Testis (tissue), 3 donors: ENCODE measurements around the gene SPP1. TPM values are rescaled to one million over a fixed set of nuclear protein-coding genes. Genes with fewer than 3 reads are reported as not detected.
"Not testable (repeated sequence)": the region's sequence is repeated elsewhere in the genome, so short reads cannot be mapped to it uniquely, and the experiment has no call there.

Experiments
- DNase-seq: peaks from one replicate; pipeline ENCODE4 v3.0.0-alpha.2; 2019
- H3K27ac ChIP-seq, 2 donors: fragments of 200-600 bp; sonication (generic); one replicate each; pipeline ENCODE4 v1.5.1; 2019
- H3K27me3 ChIP-seq: fragments of 200-600 bp; sonication (generic); one replicate; pipeline ENCODE4 v1.5.1; 2019
- H3K36me3 ChIP-seq: fragments of 200-600 bp; sonication (generic); one replicate; pipeline ENCODE4 v1.5.1; 2017; ENCODE audit warnings: low read depth; ENCODE audit errors: missing control alignments
- H3K4me1 ChIP-seq: fragments of 200-600 bp; sonication (generic); one replicate; pipeline ENCODE4 v1.5.1; 2019
- H3K4me3 ChIP-seq, 2 donors: fragments of 200-600 bp; sonication (generic); one replicate each; pipeline ENCODE4 v1.5.1; 2017 to 2019
- H3K9me3 ChIP-seq: fragments of 200-600 bp; sonication (generic); one replicate; pipeline ENCODE4 v1.5.1; 2017
- CTCF ChIP-seq, 3 experiments: fragments of 450-650 bp in 2 of 3; fragments of 200-600 bp in 1 of 3; sonication (generic) in 1 of 3; IDR thresholded peaks; one replicate each; pipeline ENCODE4 v1.5.1; 2016 to 2019; ENCODE audit warnings: antibody characterized with exemption in 3 of 3, mild to moderate bottlenecking in 2 of 3, moderate library complexity in 1 of 3
- POLR2A ChIP-seq: fragments of 450-650 bp; IDR thresholded peaks from one replicate; pipeline ENCODE4 v1.6.1; 2017; ENCODE audit warnings: antibody characterized with exemption, mild to moderate bottlenecking, moderate library complexity
- WGBS, 2 donors: methylation state at CpG; one replicate each; pipeline ENCODE4 v1.1.5; 2018; 5-methylcytosine and 5-hydroxymethylcytosine counted together
- intact Hi-C: fragments of 100-400 bp; cut with DNase I; formaldehyde crosslinking; loops from one replicate; pipeline ENCODE4 v1.15.1; 2023; ENCODE audit warnings: low total_unique reads
- polyA plus RNA-seq: library from polyadenylated mRNA; stranded (reverse); fragments of 350-450 nt; fragmentation: Illumina TruSeq; extraction: RNeasy Lipid Tissue Mini Kit (QIAGEN cat#74804); gene quantifications from one replicate; pipeline ENCODE4 v1.2.3, GENCODE V29; 2014; ENCODE audit warnings: low read depth, low replicate concordance; ENCODE audit not compliant: insufficient read depth
- total RNA-seq, 2 donors: library from RNA; depleted of rRNA; stranded (reverse); fragments of >200 nt; gene quantifications; one replicate each; pipeline ENCODE4 v1.2.3, GENCODE V29; 2016

SPP1 gene
- total and polyA plus RNA-seq, 3 donors from 2014 or later, result 5.0 to 71.7 (median 30.2) TPM

GRCh38 chr4:88021824-88022223 is 46.3 kb downstream of the SPP1 start:
- H3K9me3 ChIP-seq, result no peaks in the 10 kb centered on the region
- H3K4me3 ChIP-seq, result no peak overlapping the region
- TF ChIP-seq POLR2A (no peak), CTCF (IDR thresholded peaks at IDR 0.05) (no peak)
- no peaks in the 10 kb centered on the region for H3K36me3 ChIP-seq
- peaks cover 4% of the 10 kb centered on the region for H3K4me1 ChIP-seq
- no peak overlapping the region for H3K27ac ChIP-seq
- intact Hi-C loops, result no loop called here
- H3K27me3 ChIP-seq, result no peaks in the 10 kb centered on the region
- DNase-seq, result no peak

- Histone ChIP-seq H3K27ac (no peak overlapping the region), H3K4me1 (peaks cover 4% of the 10 kb centered on the region), H3K4me3 (no peak overlapping the region), H3K9me3 (no peaks in the 10 kb centered on the region), H3K27me3 (no peaks in the 10 kb centered on the region), H3K36me3 (no peaks in the 10 kb centered on the region)
- intact Hi-C loops, result no loop called here
- no peak for DNase-seq
- TF ChIP-seq POLR2A (no peak), CTCF (IDR thresholded peaks at IDR 0.05) (no peak)
These were observed 46.8 kb downstream of the SPP1 start for GRCh38 chr4:88022289-88022688.

GRCh38 chr4:88025868-88026661 is 50.6 kb downstream of the SPP1 start:
- H3K9me3 ChIP-seq, H3K27me3 ChIP-seq, H3K36me3 ChIP-seq, H3K27ac ChIP-seq, H3K4me1 ChIP-seq, intact Hi-C loops, H3K4me3 ChIP-seq, DNase-seq: not testable (repeated sequence)
- 95 to 96% methylated on average over 6 of the region's 6 CpGs for WGBS, 2 donors

- H3K4me3 ChIP-seq, result no peak overlapping the region
- no peaks in the 10 kb centered on the region for H3K36me3 ChIP-seq
- no peak for TF ChIP-seq CTCF (IDR thresholded peaks at IDR 0.05)
- TF ChIP-seq POLR2A, result no peak
- intact Hi-C loops, result no loop called here
- WGBS, 2 donors, result 57 to 58% methylated on average over 4 of the region's 4 CpGs
- H3K27me3 ChIP-seq, result no peaks in the 10 kb centered on the region
- H3K4me1 ChIP-seq, result no peaks in the 10 kb centered on the region
- no peak overlapping the region for H3K27ac ChIP-seq
- H3K9me3 ChIP-seq, result no peaks in the 10 kb centered on the region
- no peak for DNase-seq
These were observed 52.4 kb downstream of the SPP1 start for GRCh38 chr4:88027611-88028608.

- WGBS, 2 donors, result 78 to 91% methylated on average over 3 of the region's 3 CpGs
- no peaks in the 10 kb centered on the region for H3K36me3 ChIP-seq
- intact Hi-C loops, result no loop called here
- no peaks in the 10 kb centered on the region for H3K4me1 ChIP-seq
- H3K27ac ChIP-seq, result no peak overlapping the region
- no peaks in the 10 kb centered on the region for H3K9me3 ChIP-seq
- DNase-seq, result no peak
- H3K27me3 ChIP-seq, result no peaks in the 10 kb centered on the region
- TF ChIP-seq POLR2A (no peak), CTCF (IDR thresholded peaks at IDR 0.05) (no peak)
- no peak overlapping the region for H3K4me3 ChIP-seq
These were observed 53.4 kb downstream of the SPP1 start for GRCh38 chr4:88028946-88029345.
